Activated CD8-positive, alpha-beta memory T cell treated with anti-CD3 and anti-CD28 coated beads for 1 hour (primary cell): ENCODE measurements around the gene ADAT1.
"Not testable (repeated sequence)": the region's sequence is repeated elsewhere in the genome, so short reads cannot be mapped to it uniquely, and the experiment has no call there.

Experiments used
- DNase-seq, 2 donors: peaks; one replicate each; pipeline ENCODE4 v3.0.0-alpha.2; 2020; ENCODE audit warnings: low read depth in 1 of 2; ENCODE audit errors: extremely low read depth in 1 of 2

The ADAT1 gene

GRCh38 chr16:75620326-75621169 is 2.5 kb downstream of the ADAT1 start:
- DNase-seq = peak in 1 of 2 donors; percentile 22

DNA sequence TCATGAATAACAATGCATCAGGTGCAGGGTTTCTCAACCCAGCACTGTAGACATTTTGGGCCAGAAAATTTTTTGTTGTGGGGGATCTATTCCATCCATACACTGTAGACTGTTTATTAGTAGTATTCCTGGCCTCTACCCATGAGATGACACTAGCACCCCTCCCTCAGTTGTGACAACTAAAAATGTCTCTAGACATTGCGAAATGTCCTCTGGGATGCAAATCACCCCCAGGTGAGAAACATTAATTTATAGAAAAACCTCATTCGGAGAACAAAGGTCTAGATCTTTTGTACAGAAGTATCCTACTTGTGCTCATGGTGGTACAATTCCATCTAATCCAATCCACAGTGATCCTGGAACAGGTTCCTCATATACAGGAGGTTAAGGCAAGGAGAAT is 4.3 kb downstream of the ADAT1 start:
- no peak for DNase-seq

DNA sequence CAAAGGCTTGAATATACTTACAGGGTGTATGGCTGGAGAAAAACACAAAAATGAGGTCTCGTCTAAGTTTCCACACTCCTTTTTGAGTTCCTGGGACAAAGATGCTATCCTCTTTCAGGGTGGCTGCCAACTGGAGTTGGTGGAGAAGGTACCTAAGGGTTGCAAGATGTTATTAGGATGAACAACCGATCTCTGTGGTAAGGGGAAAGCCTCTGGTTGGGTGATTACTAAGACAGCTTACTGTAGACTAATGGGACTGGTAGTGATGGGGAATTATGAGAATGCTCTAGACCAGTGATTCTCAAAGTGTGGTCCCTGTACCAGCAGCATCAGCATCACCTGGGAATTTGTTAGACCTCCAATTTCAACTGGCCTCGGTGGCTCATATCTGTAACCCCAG is 6.0 kb downstream of the ADAT1 start:
- no peak for DNase-seq

- no peak for DNase-seq
Measured at GRCh38 chr16:75616521-75617010, 6.5 kb downstream of the ADAT1 start.

GRCh38 chr16:75615619-75616018 is 7.5 kb downstream of the ADAT1 start:
- DNase-seq = no peak

GRCh38 chr16:75614066-75614897 is 8.8 kb downstream of the ADAT1 start:
- no peak for DNase-seq

DNA sequence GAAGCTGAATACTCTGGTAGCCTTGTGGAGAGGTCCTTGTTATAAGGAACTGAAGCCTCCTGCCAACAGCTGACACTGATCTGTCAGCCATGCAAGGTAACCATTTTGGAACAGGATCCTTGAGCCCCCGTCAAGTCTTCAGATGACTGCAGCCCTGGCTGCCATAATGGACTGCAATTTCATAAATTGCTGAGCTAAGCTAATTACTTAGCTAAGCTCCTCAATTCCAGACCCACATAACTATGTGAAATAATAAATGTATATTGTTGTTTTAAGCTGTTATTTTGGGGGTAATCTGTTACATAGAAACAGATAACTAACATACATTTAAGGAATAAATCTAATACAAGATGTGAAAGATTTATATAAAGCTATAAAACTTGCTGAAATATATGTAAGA is 16.6 kb downstream of the ADAT1 start:
- no peak for DNase-seq

DNA sequence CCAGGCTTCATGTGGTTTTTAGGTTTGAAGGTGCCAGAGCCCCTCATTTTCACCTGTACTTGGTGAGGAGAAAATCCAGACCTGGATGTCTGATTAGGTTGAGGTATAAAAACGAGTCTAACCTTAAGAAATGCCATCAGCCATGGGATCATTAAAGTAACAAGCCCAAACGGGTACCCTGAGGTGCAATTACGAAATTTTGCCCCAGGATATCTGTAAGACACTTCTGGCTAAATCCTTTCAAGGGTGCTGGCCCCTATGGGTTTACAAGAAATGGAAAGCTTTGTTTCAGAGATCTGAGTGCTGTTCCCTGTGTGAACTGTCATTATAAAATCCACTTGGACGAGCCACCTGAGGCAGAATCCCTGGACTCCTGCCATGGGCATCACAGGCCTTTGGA is 19.8 kb downstream of the ADAT1 start:
- no peak for DNase-seq

GRCh38 chr16:75599452-75600277 is 23.4 kb downstream of the ADAT1 start:
- DNase-seq = no peak

- no peak for DNase-seq
Measured at GRCh38 chr16:75593825-75594820, 29.0 kb downstream of the ADAT1 start.

GRCh38 chr16:75593308-75593707 is 29.8 kb downstream of the ADAT1 start:
- no peak for DNase-seq

GRCh38 chr16:75591927-75592326 is 31.2 kb downstream of the ADAT1 start:
- DNase-seq = not testable (repeated sequence)

DNA sequence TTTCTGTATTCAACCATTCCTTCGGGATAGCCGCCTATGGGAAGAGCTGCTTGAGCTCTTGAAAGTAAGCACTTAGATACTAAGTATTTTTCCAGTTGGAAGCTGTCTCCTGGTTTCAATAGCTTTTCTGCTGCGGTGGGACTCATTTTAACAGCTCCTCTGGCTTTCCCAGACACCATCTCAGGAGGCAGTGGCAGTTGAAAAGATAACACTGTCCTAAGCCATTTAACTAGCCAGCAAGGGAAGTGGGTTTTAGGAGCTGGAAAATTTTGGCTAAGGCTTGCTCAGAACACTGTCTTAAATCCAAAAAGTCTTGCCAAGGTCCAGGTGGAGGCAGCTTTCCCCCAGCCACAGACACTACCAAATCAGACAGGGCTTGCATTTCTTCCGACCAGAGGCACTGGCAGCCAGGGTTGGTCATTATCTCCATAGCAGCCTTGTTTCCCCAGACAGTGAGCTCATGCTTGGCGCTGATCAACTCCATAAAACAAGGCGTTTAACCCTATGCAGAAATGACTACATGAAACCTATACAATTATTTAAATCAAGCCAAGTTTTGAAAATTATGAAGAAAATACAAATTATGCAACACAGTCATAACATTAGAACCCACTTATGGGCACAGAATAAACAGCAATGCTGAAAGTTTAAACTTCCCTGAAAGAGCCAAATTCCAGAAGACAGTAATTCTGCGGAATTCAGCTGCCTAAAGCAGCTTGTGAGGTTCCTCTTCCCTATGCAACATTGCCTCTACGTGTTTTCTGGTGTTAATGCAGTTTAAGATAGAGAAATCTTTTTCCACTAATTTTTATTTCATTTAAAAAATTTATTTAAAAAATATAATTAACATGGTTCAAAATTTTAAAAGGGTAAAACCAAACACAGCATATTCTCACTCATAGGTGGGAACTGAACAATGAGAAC is 31.9 kb downstream of the ADAT1 start:
- DNase-seq = no peak

DNA sequence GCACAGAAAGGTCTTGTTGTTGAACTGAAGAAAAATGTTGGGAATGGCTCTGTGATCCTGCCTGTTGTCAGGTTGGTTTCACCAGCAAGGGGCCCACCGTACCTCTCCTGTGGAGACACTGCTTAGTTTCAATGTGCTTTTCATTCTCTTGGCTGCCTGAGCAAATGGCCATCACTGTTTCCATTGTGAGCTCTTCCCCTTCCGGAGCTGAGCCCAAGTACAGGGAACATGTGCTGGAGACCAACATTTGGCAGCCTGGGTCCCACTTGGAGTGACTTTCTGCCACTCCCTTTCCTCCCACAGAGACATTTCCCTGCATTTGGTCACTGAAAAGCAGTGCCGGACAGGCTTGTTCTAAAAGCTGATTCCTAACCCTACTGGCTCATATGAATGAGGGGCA is 33.8 kb downstream of the ADAT1 start:
- no peak for DNase-seq

DNA sequence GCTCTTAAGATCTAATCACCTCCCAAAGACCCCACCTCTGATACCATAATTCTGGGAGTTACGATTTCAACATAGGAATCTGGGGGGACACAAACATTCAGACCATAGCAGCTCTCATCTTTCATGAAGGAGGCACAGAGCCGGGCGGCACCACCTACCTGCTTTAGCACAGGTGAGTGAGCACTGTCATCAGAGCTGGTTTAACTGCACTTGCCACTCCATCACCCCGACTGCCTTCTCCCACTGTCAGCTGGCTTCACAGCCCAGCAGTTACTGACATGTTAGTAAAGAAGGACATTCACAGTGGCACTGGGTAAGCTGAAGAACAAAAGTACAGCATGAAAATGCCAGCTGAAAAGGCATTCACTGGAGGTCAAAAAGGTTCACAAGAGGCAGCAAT is 34.4 kb downstream of the ADAT1 start:
- DNase-seq = no peak

GRCh38 chr16:75584108-75584507 is 39.0 kb downstream of the ADAT1 start:
- no peak for DNase-seq

- no peak for DNase-seq
Measured at GRCh38 chr16:75579281-75579834, 43.7 kb downstream of the ADAT1 start.

- DNase-seq = no peak
Measured at GRCh38 chr16:75578725-75579124, 44.4 kb downstream of the ADAT1 start.
